AG09309 (cell line): ENCODE results near the gene CTNNB1.

Experiments used
- DNase-seq: peaks from one replicate; pipeline ENCODE4 v3.0.0-alpha.2; 2010; ENCODE audit warnings: low read depth
- H3K4me3 ChIP-seq: 2 replicates; pipeline ENCODE4 v1.5.1; 2011; ENCODE audit warnings: mild to moderate bottlenecking, low read depth, low read length, moderate library complexity; ENCODE audit not compliant: control insufficient read depth
- TF ChIP-seq, protein P1 (sequence below): IDR thresholded peaks from 2 replicates; pipeline ENCODE4 v1.5.1; 2011; ENCODE audit warnings: mild to moderate bottlenecking, low read depth, low read length, inconsistent platforms; ENCODE audit not compliant: insufficient read depth, control insufficient read depth; ENCODE audit errors: missing control alignments

CTNNB1 gene

DNA sequence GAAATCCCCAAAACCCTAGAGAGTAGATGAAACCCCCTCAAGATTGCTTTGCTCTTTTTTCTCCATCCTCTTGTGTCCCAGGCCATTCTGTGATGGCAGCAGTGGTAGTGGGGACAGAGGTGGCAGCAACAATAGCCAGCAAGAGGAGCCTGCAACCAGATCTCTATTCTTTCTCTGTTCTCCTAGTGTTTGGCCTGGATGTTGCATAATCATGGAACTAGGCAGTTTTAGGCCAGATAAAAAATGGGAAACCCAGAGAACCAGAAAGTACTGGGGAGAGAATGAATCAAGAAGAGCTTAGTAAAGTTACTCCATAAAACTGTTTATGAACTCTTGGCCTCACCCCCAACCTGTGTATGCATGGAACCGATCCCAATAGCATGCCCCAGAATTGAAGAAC is 52.3 kb downstream of the CTNNB1 start:
- TF ChIP-seq, protein P1, sequence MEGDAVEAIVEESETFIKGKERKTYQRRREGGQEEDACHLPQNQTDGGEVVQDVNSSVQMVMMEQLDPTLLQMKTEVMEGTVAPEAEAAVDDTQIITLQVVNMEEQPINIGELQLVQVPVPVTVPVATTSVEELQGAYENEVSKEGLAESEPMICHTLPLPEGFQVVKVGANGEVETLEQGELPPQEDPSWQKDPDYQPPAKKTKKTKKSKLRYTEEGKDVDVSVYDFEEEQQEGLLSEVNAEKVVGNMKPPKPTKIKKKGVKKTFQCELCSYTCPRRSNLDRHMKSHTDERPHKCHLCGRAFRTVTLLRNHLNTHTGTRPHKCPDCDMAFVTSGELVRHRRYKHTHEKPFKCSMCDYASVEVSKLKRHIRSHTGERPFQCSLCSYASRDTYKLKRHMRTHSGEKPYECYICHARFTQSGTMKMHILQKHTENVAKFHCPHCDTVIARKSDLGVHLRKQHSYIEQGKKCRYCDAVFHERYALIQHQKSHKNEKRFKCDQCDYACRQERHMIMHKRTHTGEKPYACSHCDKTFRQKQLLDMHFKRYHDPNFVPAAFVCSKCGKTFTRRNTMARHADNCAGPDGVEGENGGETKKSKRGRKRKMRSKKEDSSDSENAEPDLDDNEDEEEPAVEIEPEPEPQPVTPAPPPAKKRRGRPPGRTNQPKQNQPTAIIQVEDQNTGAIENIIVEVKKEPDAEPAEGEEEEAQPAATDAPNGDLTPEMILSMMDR = no peak
- H3K4me3 ChIP-seq = no peak overlapping the region
- no peak for DNase-seq

DNA sequence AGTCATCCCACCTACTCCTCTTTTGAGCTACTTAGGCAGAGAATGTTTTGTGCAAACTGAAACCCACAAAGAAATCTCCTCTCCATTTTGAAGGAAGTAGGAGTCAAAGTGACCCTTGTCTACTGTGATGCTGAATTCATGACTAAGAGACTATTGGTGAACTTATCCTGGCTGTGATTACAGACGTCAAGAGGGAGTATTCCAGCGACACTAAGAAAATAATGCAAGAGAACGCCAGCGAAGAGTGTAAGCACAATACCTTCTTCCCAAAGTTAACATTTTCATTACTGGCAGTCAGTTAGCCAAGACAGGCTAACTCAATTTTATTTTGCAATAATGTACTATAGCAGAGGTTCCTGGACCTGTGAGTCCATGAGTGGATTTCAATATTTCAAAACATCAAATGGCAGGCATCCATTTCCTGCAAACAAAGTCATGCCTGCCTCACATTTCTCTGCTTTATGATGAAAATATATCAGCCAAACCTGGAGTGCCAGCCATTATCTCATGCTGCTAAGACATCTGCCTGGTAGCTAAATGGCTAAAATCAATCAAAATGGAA is 59.0 kb downstream of the CTNNB1 start:
- no peak overlapping the region for H3K4me3 ChIP-seq
- TF ChIP-seq, protein P1 = no peak
- DNase-seq = no peak

DNA sequence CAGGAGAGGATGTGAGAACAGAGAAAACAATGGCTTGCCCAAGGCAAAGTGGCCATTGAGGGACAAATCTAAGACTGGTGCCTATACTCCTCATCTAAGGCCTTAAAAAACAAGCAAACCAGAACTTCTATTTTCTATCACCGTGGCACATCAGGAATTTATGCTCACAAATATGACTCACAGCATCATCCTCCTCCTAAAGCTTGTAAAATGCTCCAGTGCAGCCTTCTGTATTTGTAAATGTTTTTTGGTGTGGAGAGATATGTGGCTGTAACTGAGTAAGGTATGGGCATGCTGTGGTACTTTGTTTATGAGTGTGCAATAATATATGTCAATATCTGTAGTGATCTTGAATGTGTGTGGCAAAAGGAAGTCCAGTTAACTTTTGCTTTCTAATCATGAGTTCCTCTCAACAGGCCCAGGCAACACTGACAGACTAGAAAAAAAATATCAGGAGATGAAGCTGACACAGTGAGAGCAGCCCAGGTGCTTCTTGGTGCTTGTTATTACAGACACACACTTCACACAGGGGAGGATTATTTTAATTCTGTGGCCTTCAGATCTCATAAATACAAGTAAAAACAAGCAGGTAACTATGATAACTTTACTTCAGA is 60.3 kb downstream of the CTNNB1 start:
- no peak for DNase-seq
- TF ChIP-seq, protein P1 = no peak
- H3K4me3 ChIP-seq = no peak overlapping the region

DNA sequence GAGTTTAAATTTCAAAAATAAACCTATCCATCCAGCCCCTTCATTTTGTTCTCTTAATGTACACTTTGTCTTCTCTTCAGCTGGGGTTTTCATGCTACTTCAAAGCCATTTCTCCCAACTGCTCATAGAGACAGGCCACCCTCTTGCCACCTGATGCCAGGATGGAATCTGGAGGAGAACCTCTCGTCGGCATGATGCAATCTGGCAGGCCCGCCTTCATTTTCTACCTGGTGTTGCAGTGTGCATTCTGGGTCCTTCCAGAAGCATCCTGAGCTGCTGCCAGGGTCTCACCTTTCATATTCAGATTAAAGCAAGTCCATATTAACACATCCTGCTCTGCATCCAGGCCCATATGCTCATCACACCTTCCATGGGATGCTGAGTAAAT is 60.8 kb downstream of the CTNNB1 start:
- H3K4me3 ChIP-seq = no peak overlapping the region
- TF ChIP-seq, protein P1 = no peak
- no peak for DNase-seq

DNA sequence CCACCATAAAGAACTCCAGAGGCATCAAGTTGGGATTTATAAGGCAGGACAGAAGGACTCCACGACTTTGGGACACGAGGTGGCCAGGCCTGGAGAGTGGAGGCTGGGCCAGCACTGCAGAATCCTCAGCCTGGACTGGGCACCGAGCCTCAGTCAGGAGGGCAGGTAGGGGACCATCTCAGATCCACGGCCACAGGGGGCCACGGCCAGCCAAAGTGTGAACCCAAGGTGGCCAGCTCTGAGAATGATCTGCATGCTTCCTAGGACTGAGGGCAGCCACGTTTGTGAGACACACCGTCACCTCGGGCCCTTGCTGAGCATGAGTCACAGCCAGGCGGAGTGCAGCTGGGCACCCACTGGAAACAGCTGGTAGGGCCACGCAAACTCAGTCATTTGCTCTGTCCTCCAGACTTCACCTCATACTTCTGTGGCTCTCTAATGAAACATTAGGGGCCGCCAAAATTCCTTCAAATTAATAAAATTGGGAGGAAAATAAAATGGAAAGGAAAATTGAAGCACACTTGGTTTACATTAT is 65.8 kb downstream of the CTNNB1 start:
- TF ChIP-seq, protein P1 = no peak

DNA sequence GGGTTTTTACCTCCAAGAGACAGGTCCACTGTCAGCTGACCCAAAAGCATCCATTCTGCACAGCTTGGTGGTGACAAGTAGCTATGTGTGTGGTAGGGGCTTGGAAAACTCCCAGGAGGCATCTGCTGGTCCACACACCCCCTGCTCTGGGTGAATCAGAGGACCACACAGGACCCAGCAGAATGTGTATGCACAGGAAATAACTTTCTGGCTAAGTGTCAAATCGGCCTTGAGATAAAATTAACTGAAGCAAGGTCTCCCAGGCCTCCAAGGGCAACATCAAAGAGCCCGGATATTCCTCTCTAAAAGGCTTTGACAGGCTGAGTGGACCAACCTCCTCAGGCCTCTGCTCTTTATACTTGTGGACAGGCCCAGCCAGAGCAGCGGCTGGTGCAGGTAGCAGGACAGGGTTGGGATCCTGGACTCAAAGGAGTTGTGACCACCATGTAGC is 66.5 kb downstream of the CTNNB1 start:
- no peak for DNase-seq

More for the DNA sequence above, 65.8 kb downstream of the CTNNB1 start:
- no peak for DNase-seq
- H3K4me3 ChIP-seq = no peak overlapping the region

More for the DNA sequence above, 66.5 kb downstream of the CTNNB1 start:
- no peak overlapping the region for H3K4me3 ChIP-seq
- TF ChIP-seq, protein P1 = no peak
